Mucosa of stomach (tissue), 1 donor: ENCODE results near the gene GPC6.

Experiments used
- H3K27me3 ChIP-seq: one replicate; pipeline ENCODE4 v1.7.0; 2013; ENCODE audit warnings: mild to moderate bottlenecking, low read length; ENCODE audit not compliant: control insufficient read depth, insufficient read depth
- H3K36me3 ChIP-seq: one replicate; pipeline ENCODE4 v1.7.0; 2013; ENCODE audit warnings: low read length; ENCODE audit not compliant: control insufficient read depth, insufficient read depth
- H3K4me1 ChIP-seq: one replicate; pipeline ENCODE4 v1.7.0; 2013; ENCODE audit warnings: mild to moderate bottlenecking, low read length; ENCODE audit not compliant: control insufficient read depth, insufficient read depth
- H3K4me3 ChIP-seq: one replicate; pipeline ENCODE4 v1.7.0; 2013; ENCODE audit warnings: low read length
- H3K9ac ChIP-seq: one replicate; pipeline ENCODE4 v1.7.0; 2013; ENCODE audit warnings: mild to moderate bottlenecking, low read length, moderate library complexity
- H3K9me3 ChIP-seq: one replicate; pipeline ENCODE4 v1.7.0; 2013; ENCODE audit warnings: mild to moderate bottlenecking, low read length, moderate library complexity; ENCODE audit not compliant: control insufficient read depth
- donor health status: Pancreatic carcinoma.

Gene GPC6

GRCh38 chr13:94413598-94413944 lies 1187.0 kb downstream of the GPC6 start:
- no peaks in the 10 kb centered on the region for H3K9me3 ChIP-seq
- H3K9ac ChIP-seq: no peak overlapping the region
- H3K27me3 ChIP-seq: no peaks in the 10 kb centered on the region
- no peak overlapping the region for H3K4me3 ChIP-seq
- H3K4me1 ChIP-seq: no peaks in the 10 kb centered on the region
- no peaks in the 10 kb centered on the region for H3K36me3 ChIP-seq

GRCh38 chr13:94414141-94414540 lies 1187.5 kb downstream of the GPC6 start:
- Histone ChIP-seq H3K27me3 (no peaks in the 10 kb centered on the region), H3K9ac (no peak overlapping the region), H3K36me3 (no peaks in the 10 kb centered on the region), H3K4me3 (no peak overlapping the region), H3K9me3 (no peaks in the 10 kb centered on the region), H3K4me1 (no peaks in the 10 kb centered on the region)

DNA sequence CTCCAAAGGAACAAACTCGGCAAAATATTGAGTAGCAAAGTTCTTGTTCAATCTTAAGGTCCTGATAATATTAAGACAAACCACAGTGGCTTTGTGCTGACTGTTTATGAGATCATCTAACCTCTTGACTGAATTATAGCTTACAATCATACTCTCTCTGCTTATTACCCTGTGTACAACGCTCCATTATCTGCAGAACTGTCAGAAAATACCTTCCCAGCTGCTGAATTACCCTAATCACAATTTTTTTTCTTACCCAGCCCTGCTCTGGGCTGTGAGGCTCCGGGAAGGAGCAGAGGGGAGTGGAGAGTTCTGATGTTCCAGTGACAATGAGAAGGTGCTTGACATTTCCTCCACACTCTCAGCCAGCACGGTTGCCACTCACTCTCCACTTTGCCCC lies 1188.1 kb downstream of the GPC6 start:
- Histone ChIP-seq H3K9ac (no peak overlapping the region), H3K4me1 (no peaks in the 10 kb centered on the region), H3K4me3 (no peak overlapping the region), H3K9me3 (no peaks in the 10 kb centered on the region), H3K36me3 (no peaks in the 10 kb centered on the region), H3K27me3 (no peaks in the 10 kb centered on the region)

DNA sequence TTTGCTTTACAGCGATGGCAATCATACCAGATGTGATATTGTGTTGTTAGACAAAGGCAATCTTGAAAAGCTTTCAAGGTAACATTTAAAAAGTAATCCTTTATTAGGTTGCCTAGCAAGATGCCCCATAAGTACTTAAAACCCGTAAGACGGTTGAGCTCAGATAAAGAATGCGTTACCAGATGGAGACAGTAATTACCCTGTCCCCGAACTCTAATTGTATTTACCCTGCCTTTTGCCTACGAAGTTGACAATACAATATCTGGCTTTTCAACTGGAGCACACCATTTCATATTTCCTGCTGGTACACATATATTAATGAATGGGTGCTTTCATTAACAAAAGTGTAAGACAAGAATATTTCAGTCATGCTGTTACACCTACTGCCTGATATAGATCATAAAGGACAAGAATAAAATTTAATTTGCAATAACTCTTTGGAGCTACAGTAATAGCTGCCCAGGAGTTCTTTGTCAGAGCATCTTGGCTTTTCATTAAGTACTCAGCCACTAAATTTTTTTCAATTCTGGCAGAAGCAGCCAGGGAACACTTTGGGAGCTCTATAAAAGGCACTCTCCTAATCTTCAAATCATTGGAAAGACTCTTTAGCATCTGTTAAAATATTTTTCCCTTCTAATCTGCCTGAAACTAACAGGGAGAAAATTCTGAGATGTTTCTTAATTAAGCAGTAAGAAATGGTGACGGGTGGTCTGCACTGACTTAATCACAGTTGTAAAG lies 1189.1 kb downstream of the GPC6 start:
- H3K4me3 ChIP-seq: no peak overlapping the region
- H3K36me3 ChIP-seq: no peaks in the 10 kb centered on the region
- H3K9me3 ChIP-seq: no peaks in the 10 kb centered on the region
- no peaks in the 10 kb centered on the region for H3K27me3 ChIP-seq
- H3K9ac ChIP-seq: no peak overlapping the region
- H3K4me1 ChIP-seq: no peaks in the 10 kb centered on the region

DNA sequence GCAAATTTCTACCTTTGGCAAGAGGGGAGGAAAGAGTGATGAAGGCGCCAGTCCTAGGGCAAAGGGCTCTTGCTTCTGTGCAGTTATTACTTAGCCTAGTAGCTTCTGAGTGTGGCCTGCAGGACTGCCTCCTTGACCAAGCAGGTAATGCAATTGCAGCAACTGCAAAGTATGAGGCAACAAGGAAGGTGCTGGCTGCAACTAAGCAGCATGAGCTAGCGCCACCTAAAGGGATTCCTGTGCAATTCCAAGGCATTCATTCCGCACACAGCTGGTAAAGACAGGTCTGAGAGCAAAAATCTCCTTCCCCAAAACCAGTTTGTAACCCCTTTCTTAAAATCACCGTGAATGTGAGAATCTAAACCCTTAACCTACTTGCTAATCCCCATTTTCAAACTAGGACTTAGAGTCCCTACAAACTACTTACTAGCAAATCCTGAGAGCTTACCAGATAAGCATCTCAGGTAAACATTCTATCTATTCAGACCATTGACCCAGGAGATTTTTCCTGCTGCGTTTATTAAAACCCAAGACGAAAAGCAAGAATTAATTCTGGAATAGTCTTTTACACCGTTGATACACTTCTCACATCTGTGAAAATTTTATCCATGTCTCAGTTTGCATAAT lies 1190.0 kb downstream of the GPC6 start:
- Histone ChIP-seq H3K4me3 (no peak overlapping the region), H3K4me1 (no peaks in the 10 kb centered on the region), H3K9me3 (no peaks in the 10 kb centered on the region), H3K36me3 (no peaks in the 10 kb centered on the region), H3K27me3 (no peaks in the 10 kb centered on the region), H3K9ac (no peak overlapping the region)

DNA sequence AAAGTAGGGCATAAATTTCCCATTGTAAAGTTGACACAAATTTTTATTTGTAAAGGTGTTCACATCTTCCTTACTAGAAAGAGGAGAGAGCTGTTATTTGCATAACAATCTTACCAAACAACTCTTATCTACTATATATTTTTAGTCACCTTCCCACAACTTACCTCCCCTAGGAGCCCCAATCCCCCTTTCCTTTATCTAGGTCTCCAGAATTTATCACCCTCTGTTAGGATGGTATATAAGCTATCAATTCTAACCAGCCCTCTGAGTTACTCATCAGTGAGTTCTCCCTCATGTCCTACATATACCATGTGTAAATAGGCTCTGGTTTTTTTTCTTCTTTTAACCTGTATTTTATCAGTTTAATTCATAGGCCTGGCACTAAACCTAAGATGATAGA lies 1190.7 kb downstream of the GPC6 start:
- no peak overlapping the region for H3K9ac ChIP-seq
- no peaks in the 10 kb centered on the region for H3K9me3 ChIP-seq
- H3K36me3 ChIP-seq: no peaks in the 10 kb centered on the region
- no peaks in the 10 kb centered on the region for H3K27me3 ChIP-seq
- no peaks in the 10 kb centered on the region for H3K4me1 ChIP-seq
- H3K4me3 ChIP-seq: no peak overlapping the region

DNA sequence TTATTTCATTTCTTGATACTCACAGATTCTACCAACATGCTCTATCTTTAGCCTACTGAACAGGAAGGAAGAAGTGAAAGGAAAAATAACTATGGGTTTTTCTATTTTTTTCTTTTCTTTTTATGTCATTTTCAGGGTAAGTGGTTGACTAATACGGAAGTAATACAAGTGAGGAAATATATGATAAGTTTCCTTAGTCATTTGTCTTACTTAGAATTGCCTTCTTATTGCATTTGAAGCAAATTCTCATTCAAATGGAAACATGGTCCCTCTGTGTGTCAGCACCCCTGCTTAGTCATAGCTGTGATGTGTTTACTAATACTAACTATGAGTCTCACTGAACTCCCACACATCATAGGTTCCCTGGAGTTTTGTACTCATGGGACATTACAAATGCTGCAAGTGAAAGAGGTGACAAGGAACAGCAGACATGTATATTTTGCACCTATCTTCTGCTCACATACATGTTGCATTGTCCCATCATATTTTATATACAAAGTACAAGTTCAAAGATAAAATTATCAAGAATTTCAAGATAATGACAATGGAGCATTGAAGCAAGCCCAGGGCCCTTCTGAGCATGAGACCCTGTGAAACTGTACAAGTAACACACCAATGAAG lies 1192.8 kb downstream of the GPC6 start:
- no peaks in the 10 kb centered on the region for H3K9me3 ChIP-seq

DNA sequence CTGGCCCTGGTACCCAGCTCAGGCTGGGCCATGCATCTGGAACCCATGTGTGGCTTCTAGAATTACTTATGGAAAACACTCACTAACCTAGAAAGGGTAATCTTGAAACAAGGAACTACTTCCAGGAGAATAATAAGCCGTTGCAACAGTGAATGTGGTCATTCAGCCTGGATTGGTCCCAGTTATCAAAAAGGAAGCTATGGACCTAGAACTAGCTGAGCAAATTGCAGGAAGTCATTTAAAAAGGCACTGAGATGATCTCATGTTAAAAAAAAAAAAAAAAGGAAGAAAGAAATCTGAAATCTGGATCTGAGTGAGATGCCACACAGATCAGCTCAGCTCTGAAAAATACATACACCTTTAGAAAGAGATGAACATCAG lies 1193.3 kb downstream of the GPC6 start:
- no peaks in the 10 kb centered on the region for H3K27me3 ChIP-seq
- no peaks in the 10 kb centered on the region for H3K4me1 ChIP-seq
- no peaks in the 10 kb centered on the region for H3K9me3 ChIP-seq
- H3K36me3 ChIP-seq: no peaks in the 10 kb centered on the region
- H3K4me3 ChIP-seq: no peak overlapping the region
- H3K9ac ChIP-seq: no peak overlapping the region

More for the DNA sequence above, 1192.8 kb downstream of the GPC6 start:
- no peak overlapping the region for H3K9ac ChIP-seq
- H3K4me3 ChIP-seq: no peak overlapping the region
- H3K4me1 ChIP-seq: no peaks in the 10 kb centered on the region
- H3K27me3 ChIP-seq: no peaks in the 10 kb centered on the region
- H3K36me3 ChIP-seq: no peaks in the 10 kb centered on the region

DNA sequence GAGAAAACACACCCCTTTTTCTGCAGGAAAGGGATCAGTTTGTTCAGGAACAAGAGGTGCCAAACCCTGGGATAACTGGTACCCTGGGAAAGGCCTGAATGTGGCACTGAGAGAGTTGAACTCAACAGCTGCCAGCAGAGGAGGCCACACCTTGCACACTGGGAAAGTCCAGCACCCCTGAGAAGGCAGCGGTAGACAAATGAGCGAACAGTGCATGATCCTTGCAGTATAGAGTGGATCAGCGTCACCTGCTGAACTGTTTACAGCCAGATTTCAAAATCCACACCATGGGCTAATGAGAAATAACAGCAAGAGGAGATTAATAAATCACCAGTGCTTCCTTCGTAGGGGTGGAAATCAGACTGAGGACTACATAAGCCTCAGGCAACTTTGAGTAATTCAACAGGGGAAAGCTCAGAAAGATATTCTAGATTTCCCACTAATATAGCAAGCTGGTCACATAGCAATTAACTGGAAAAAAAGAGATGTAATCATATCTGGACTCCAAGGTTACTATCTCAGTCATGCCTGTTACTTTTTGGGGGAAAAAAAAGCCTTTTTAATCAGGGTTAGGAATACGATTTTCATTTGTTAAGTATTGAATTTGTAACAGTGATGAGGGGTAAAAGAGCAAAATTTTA lies 1200.8 kb downstream of the GPC6 start:
- H3K36me3 ChIP-seq: no peaks in the 10 kb centered on the region
- no peaks in the 10 kb centered on the region for H3K4me1 ChIP-seq
- no peaks in the 10 kb centered on the region for H3K9me3 ChIP-seq
- H3K27me3 ChIP-seq: no peaks in the 10 kb centered on the region
- no peak overlapping the region for H3K9ac ChIP-seq
- H3K4me3 ChIP-seq: no peak overlapping the region

- no peaks in the 10 kb centered on the region for H3K36me3 ChIP-seq
- H3K4me1 ChIP-seq: peaks cover 11% of the 10 kb centered on the region
- no peaks in the 10 kb centered on the region for H3K27me3 ChIP-seq
- H3K9ac ChIP-seq: no peak overlapping the region
- no peak overlapping the region for H3K4me3 ChIP-seq
- H3K9me3 ChIP-seq: no peaks in the 10 kb centered on the region
These were observed 1205.0 kb downstream of the GPC6 start for GRCh38 chr13:94431574-94431973.

- no peaks in the 10 kb centered on the region for H3K27me3 ChIP-seq
- no peaks in the 10 kb centered on the region for H3K9me3 ChIP-seq
- H3K9ac ChIP-seq: no peak overlapping the region
- no peak overlapping the region for H3K4me3 ChIP-seq
- no peaks in the 10 kb centered on the region for H3K36me3 ChIP-seq
- peaks cover 11% of the 10 kb centered on the region for H3K4me1 ChIP-seq
These were observed 1205.4 kb downstream of the GPC6 start for GRCh38 chr13:94431987-94432386.
